HepG2 (cell line): ENCODE results near the gene TNP2. TPM values are rescaled to one million over a fixed set of nuclear protein-coding genes. Genes with fewer than 3 reads are reported as not detected.
A peak's percentile ranks its signal among the peaks of the same experiment; 100 is the strongest.

Experiments
- HOXD1 ChIP-seq: sonication (generic); formaldehyde crosslinking; IDR thresholded peaks from 2 replicates; pipeline ENCODE4 v1.5.0; 2020; ENCODE audit warnings: missing genetic modification reagents
- MED1 ChIP-seq: sonication (generic); formaldehyde crosslinking; IDR thresholded peaks from 2 replicates; pipeline ENCODE4 v1.4.0; 2020; ENCODE audit warnings: missing genetic modification reagents
- MEF2D ChIP-seq: sonication (generic); formaldehyde crosslinking; IDR thresholded peaks from 2 replicates; pipeline ENCODE4 v1.5.1; 2020; ENCODE audit warnings: mild to moderate bottlenecking, missing genetic modification reagents
- NR1H2 ChIP-seq: sonication (generic); formaldehyde crosslinking; IDR thresholded peaks from 2 replicates; pipeline ENCODE4 v1.8.1; 2022; ENCODE audit warnings: low read depth, missing genetic modification reagents, borderline replicate concordance
- SOX5 ChIP-seq: IDR thresholded peaks from 2 replicates; pipeline ENCODE4 v1.6.1; 2016; ENCODE audit warnings: borderline replicate concordance
- ZNF275 ChIP-seq: sonication (generic); formaldehyde crosslinking; IDR thresholded peaks from 2 replicates; pipeline ENCODE4 v1.8.0; 2022; ENCODE audit warnings: missing genetic modification reagents, mild to moderate bottlenecking, inconsistent platforms, borderline replicate concordance
- ZNF513 ChIP-seq: sonication (generic); formaldehyde crosslinking; conservative IDR thresholded peaks from 2 replicates; pipeline ENCODE4 v1.5.0; 2020; ENCODE audit warnings: missing genetic modification reagents
- ZNF609 ChIP-seq: sonication (generic); formaldehyde crosslinking; IDR thresholded peaks from 2 replicates; pipeline ENCODE4 v1.4.0; 2020; ENCODE audit warnings: mild to moderate bottlenecking, missing genetic modification reagents, borderline replicate concordance
- ZNF687 ChIP-seq: sonication (generic); formaldehyde crosslinking; IDR thresholded peaks from 2 replicates; pipeline ENCODE4 v1.5.1; 2020; ENCODE audit warnings: mild to moderate bottlenecking, missing genetic modification reagents, moderate library complexity
- ZNF710 ChIP-seq: sonication (generic); formaldehyde crosslinking; IDR thresholded peaks from 2 replicates; pipeline ENCODE4 v1.5.0; 2020; ENCODE audit warnings: mild to moderate bottlenecking, missing genetic modification reagents, borderline replicate concordance
- ZNF770 ChIP-seq: sonication (generic); formaldehyde crosslinking; IDR thresholded peaks from 2 replicates; pipeline ENCODE4 v1.5.0; 2020; ENCODE audit warnings: mild to moderate bottlenecking, missing genetic modification reagents
- polyA plus RNA-seq, 8 experiments: library from polyadenylated mRNA; depleted of rRNA in 3 of 8; stranded (reverse) in 7 of 8; unstranded in 1 of 8; fragments of >200 nt; fragmentation: Illumina TruSeq in 4 of 8; extraction: Trizol in 4 of 8; gene quantifications; 2 replicates each; pipeline versions ENCODE4 v1.2.1 to v1.2.3, GENCODE V29; 2011 to 2016; ENCODE audit warnings: low read depth in 4 of 8, missing spikeins in 1 of 8, mixed read lengths in 1 of 8; ENCODE audit not compliant: insufficient read depth in 1 of 8
- total RNA-seq, 5 experiments: library from RNA; depleted of rRNA; stranded (reverse); fragments of >200 nt; fragmentation: Illumina TruSeq; extraction: Trizol; gene quantifications; 2 replicates each; pipeline ENCODE4 v1.2.3, GENCODE V29; 2016; ENCODE audit warnings: low read depth in 1 of 5

Gene TNP2
- total and polyA plus RNA-seq, 2 of the 13 experiments (the other 11 are each of a cell fraction or from before 2014, with no cell fraction given) = not detected

GRCh38 chr16:11270602-11271162, 1.6 kb upstream of the TNP2 start (continued):
- TF ChIP-seq ZNF609 (CRISPR knock-in tag) (peak; percentile 54; the same call in 1 of the 2 replicates), ZNF513 (no peak), ZNF710 (CRISPR knock-in tag) (peak; percentile 43; the same call in 1 of the 2 replicates), ZNF687 (CRISPR knock-in tag) (no peak), NR1H2 (CRISPR knock-in tag) (no peak), HOXD1 (CRISPR knock-in tag) (no peak), MEF2D (CRISPR knock-in tag) (0 out of 2 replicates have a peak, but pooled peaks have one; percentile 12), ZNF770 (CRISPR knock-in tag) (peak; percentile 94), SOX5 (CRISPR knock-in tag) (0 out of 2 replicates have a peak, but pooled peaks have one; percentile 12), ZNF275 (CRISPR knock-in tag) (no peak), MED1 (CRISPR knock-in tag) (peak; percentile 24; the same call in 1 of the 2 replicates)
